ENCODE data around the gene JAZF1. TPM values are rescaled to one million over a fixed set of nuclear protein-coding genes. Genes with fewer than 3 reads are reported as not detected.

Gene JAZF1
- total and polyA plus RNA-seq, 2 of the 8 experiments (the other 6 are each of a cell fraction or from before 2014, with no cell fraction given) = 2.6 to 21.8 TPM

DNA sequence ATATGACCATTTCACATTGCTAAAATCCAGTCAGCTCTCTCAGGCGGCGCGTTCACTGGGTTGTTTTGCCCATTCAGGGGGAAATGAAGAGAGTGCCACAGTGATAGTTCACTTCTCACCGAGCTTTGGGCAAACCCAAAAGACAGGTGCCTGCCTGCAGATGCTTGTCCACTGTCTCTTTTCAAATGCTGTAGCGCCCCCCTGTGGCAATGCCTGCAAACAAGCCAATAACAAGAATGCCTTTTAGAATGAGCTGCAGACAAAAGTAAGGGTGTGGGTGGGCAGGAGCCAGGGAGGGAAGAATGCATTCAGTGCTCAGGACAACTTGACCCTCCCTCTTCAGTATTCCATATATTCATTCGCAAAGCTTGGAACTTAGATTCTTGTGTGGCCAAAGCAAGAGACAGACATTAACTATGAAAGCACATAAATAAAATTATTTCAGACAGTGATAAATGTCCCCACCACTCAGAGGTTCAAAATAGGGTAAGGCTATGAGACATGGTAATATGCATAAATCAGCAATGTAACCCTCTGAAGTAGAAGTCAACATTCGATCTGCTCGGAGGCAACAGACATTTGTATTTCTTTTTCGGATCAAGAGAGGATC, 86.9 kb downstream of the JAZF1 start (continued):
- TF ChIP-seq, protein P1, sequence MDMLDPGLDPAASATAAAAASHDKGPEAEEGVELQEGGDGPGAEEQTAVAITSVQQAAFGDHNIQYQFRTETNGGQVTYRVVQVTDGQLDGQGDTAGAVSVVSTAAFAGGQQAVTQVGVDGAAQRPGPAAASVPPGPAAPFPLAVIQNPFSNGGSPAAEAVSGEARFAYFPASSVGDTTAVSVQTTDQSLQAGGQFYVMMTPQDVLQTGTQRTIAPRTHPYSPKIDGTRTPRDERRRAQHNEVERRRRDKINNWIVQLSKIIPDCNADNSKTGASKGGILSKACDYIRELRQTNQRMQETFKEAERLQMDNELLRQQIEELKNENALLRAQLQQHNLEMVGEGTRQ (IDR thresholded peaks at IDR 0.05; ENCODE audit: low read length) = no peak
- TF ChIP-seq EGR1 (IDR thresholded peaks at IDR 0.05; ENCODE audit: borderline replicate concordance, low read depth, low read length) = no peak

Data from H1 (cell line).